CD14-positive monocyte (primary cell): ENCODE results near the gene NKX2-2. TPM values are rescaled to one million over a fixed set of nuclear protein-coding genes. Genes with fewer than 3 reads are reported as not detected.

ENCODE experiments used
- DNase-seq, 3 donors: peaks; one replicate each; pipeline ENCODE4 v3.0.0-alpha.2; 2011 to 2022
- H2AFZ ChIP-seq: 2 replicates; pipeline ENCODE4 v1.6.0; 2012; ENCODE audit warnings: mild to moderate bottlenecking, low read depth, low read length, inconsistent platforms; ENCODE audit not compliant: insufficient read depth, poor library complexity, severe bottlenecking
- H3K27ac ChIP-seq, 2 donors: 1 replicate in 1 of 2; 2 replicates in 1 of 2; pipeline ENCODE4 v1.5.1; 2012 to 2013; ENCODE audit warnings: low read length in 2 of 2, control low read depth in 1 of 2, inconsistent platforms in 1 of 2, low read depth in 1 of 2, mild to moderate bottlenecking in 1 of 2
- H3K27me3 ChIP-seq, 2 donors: one replicate each; pipeline versions ENCODE4 v1.6.0 to v1.6.1; 2011 to 2013; ENCODE audit warnings: low read length in 2 of 2; ENCODE audit not compliant: control insufficient read depth in 2 of 2, insufficient read depth in 2 of 2
- H3K36me3 ChIP-seq, 2 donors: replicated peaks in 1 of 2; 1 replicate in 1 of 2; 2 replicates in 1 of 2; pipeline versions ENCODE4 v1.5.1 to v1.6.1; 2012 to 2013; ENCODE audit warnings: low read length in 2 of 2, control low read depth in 1 of 2, inconsistent platforms in 1 of 2, mild to moderate bottlenecking in 1 of 2; ENCODE audit not compliant: insufficient read depth in 2 of 2, control insufficient read depth in 1 of 2
- H3K4me1 ChIP-seq, 2 donors: 1 replicate in 1 of 2; 2 replicates in 1 of 2; pipeline versions ENCODE4 v1.5.1 to v1.6.1; 2012 to 2013; ENCODE audit warnings: low read length in 2 of 2, control low read depth in 1 of 2, inconsistent platforms in 1 of 2, mild to moderate bottlenecking in 1 of 2, moderate library complexity in 1 of 2; ENCODE audit not compliant: insufficient read depth in 2 of 2, control insufficient read depth in 1 of 2
- H3K4me2 ChIP-seq: replicated peaks from 2 replicates; pipeline ENCODE3; 2012; ENCODE audit warnings: low read length, moderate library complexity, mild to moderate bottlenecking; ENCODE audit not compliant: poor library complexity, severe bottlenecking; ENCODE audit errors: extremely low read depth
- H3K4me3 ChIP-seq, 3 experiments: fragments of 200-600 bp in 1 of 3; sonication (generic) in 1 of 3; replicated peaks in 1 of 3; 1 replicate in 2 of 3; 2 replicates in 1 of 3; pipeline ENCODE4 v1.5.1; 2011 to 2013; ENCODE audit warnings: low read length in 3 of 3, mild to moderate bottlenecking in 3 of 3, control low read depth in 2 of 3, low read depth in 2 of 3, inconsistent platforms in 1 of 3, moderate library complexity in 1 of 3
- H3K79me2 ChIP-seq: 2 replicates; pipeline ENCODE4 v1.6.0; 2012; ENCODE audit warnings: mild to moderate bottlenecking, control low read depth, inconsistent platforms, low read length, moderate library complexity; ENCODE audit not compliant: insufficient read depth
- H3K9ac ChIP-seq: 2 replicates; pipeline ENCODE4 v1.6.0; 2017; ENCODE audit warnings: low read length, mild to moderate bottlenecking; ENCODE audit not compliant: insufficient read depth, poor library complexity, severe bottlenecking
- H3K9me3 ChIP-seq, 2 donors: replicated peaks in 1 of 2; 1 replicate in 1 of 2; 2 replicates in 1 of 2; pipeline versions ENCODE4 v1.5.1 to v1.6.1; 2012 to 2013; ENCODE audit warnings: low read length in 2 of 2, control low read depth in 1 of 2; ENCODE audit not compliant: control insufficient read depth in 1 of 2, insufficient read depth in 1 of 2
- H4K20me1 ChIP-seq: 2 replicates; pipeline ENCODE4 v1.6.0; 2012; ENCODE audit warnings: mild to moderate bottlenecking, low read length, control low read depth, moderate library complexity; ENCODE audit not compliant: insufficient read depth
- H3K27ac Mint-ChIP-seq, 7 donors: one replicate each; pipeline ENCODE4 v1.8.0; 2020; ENCODE audit warnings: mild to moderate bottlenecking in 7 of 7, mixed read lengths in 7 of 7, moderate library complexity in 6 of 7, inconsistent platforms in 2 of 7
- H3K27me3 Mint-ChIP-seq, 3 donors: one replicate each; pipeline ENCODE4 v1.8.0; 2021 to 2022; ENCODE audit warnings: low read depth in 3 of 3, mild to moderate bottlenecking in 3 of 3, mixed read lengths in 3 of 3, moderate library complexity in 3 of 3, inconsistent platforms in 1 of 3
- H3K36me3 Mint-ChIP-seq, 2 donors: one replicate each; pipeline ENCODE4 v1.8.0; 2020; ENCODE audit warnings: mixed read lengths in 2 of 2, inconsistent platforms in 1 of 2, mild to moderate bottlenecking in 1 of 2
- H3K4me1 Mint-ChIP-seq: one replicate; pipeline ENCODE4 v1.8.0; 2020; ENCODE audit warnings: mild to moderate bottlenecking, mixed read lengths
- H3K4me3 Mint-ChIP-seq, 2 donors: one replicate each; pipeline ENCODE4 v1.8.0; 2020; ENCODE audit warnings: mild to moderate bottlenecking in 2 of 2, mixed read lengths in 2 of 2, moderate library complexity in 1 of 2
- H3K9me3 Mint-ChIP-seq, 7 donors: one replicate each; pipeline ENCODE4 v1.8.0; 2020 to 2022; ENCODE audit warnings: mixed read lengths in 7 of 7, mild to moderate bottlenecking in 6 of 7, moderate library complexity in 6 of 7, inconsistent platforms in 2 of 7
- WGBS: methylation state at CpG from one replicate; pipeline ENCODE4 v1.1.5; 2013; ENCODE audit warnings: missing lambda C conversion rate; ENCODE audit not compliant: insufficient coverage; 5-methylcytosine and 5-hydroxymethylcytosine counted together
- intact Hi-C, 2 donors: fragments of 100-400 bp; cut with micrococcal nuclease; formaldehyde crosslinking; loops; one replicate each; pipeline versions ENCODE4 v1.15.0 to v1.15.1; 2023
- polyA plus RNA-seq, 3 donors: library from polyadenylated mRNA; depleted of rRNA in 1 of 3; unstranded in 2 of 3; stranded (reverse) in 1 of 3; fragments of 300-500 nt in 2 of 3; fragments of >200 nt in 1 of 3; fragmentation: Illumina TruSeq in 2 of 3; gene quantifications; 1 replicate in 2 of 3; 2 replicates in 1 of 3; pipeline ENCODE4 v1.2.3, GENCODE V29; 2012 to 2021
- TF ChIP-seq, protein P1 (sequence below): fragments of 200-600 bp; IDR thresholded peaks from one replicate; pipeline ENCODE4 v1.8.0; 2022; ENCODE audit warnings: antibody characterized with exemption, mild to moderate bottlenecking

Gene NKX2-2
- polyA plus RNA-seq, 3 donors = not detected

GRCh38 chr20:21498635-21499034 is 15.2 kb downstream of the NKX2-2 start:
- H2AFZ ChIP-seq = no peak overlapping the region
- no peaks in the 10 kb centered on the region for H3K36me3 ChIP-seq
- no peaks in the 10 kb centered on the region for H3K79me2 ChIP-seq
- Mint-ChIP-seq H3K4me3 (peak overlapping the region in 1 of 2 donors; percentile 21), H3K36me3 (no peaks in the 10 kb centered on the region), H3K4me1 (no peaks in the 10 kb centered on the region), H3K27ac (no peak overlapping the region), H3K27me3 (peaks cover 21 to 48% (median 39%) of the 10 kb centered on the region in 3 donors), H3K9me3 (no peaks in the 10 kb centered on the region)
- H3K9ac ChIP-seq = no peak overlapping the region
- intact Hi-C loops = no loop called here
- H3K27me3 ChIP-seq = peaks cover 2 to 4% of the 10 kb centered on the region in 2 donors
- no peaks in the 10 kb centered on the region for H3K9me3 ChIP-seq
- no CpG with 5 or more reads among the region's 4 CpGs for WGBS
- H3K27ac ChIP-seq = no peak overlapping the region
- DNase-seq = no peak
- TF ChIP-seq, protein P1, sequence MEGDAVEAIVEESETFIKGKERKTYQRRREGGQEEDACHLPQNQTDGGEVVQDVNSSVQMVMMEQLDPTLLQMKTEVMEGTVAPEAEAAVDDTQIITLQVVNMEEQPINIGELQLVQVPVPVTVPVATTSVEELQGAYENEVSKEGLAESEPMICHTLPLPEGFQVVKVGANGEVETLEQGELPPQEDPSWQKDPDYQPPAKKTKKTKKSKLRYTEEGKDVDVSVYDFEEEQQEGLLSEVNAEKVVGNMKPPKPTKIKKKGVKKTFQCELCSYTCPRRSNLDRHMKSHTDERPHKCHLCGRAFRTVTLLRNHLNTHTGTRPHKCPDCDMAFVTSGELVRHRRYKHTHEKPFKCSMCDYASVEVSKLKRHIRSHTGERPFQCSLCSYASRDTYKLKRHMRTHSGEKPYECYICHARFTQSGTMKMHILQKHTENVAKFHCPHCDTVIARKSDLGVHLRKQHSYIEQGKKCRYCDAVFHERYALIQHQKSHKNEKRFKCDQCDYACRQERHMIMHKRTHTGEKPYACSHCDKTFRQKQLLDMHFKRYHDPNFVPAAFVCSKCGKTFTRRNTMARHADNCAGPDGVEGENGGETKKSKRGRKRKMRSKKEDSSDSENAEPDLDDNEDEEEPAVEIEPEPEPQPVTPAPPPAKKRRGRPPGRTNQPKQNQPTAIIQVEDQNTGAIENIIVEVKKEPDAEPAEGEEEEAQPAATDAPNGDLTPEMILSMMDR = no peak
- H4K20me1 ChIP-seq = no peaks in the 10 kb centered on the region
- no peaks in the 10 kb centered on the region for H3K4me1 ChIP-seq
- H3K4me3 ChIP-seq = no peak overlapping the region
- no peak overlapping the region for H3K4me2 ChIP-seq

DNA sequence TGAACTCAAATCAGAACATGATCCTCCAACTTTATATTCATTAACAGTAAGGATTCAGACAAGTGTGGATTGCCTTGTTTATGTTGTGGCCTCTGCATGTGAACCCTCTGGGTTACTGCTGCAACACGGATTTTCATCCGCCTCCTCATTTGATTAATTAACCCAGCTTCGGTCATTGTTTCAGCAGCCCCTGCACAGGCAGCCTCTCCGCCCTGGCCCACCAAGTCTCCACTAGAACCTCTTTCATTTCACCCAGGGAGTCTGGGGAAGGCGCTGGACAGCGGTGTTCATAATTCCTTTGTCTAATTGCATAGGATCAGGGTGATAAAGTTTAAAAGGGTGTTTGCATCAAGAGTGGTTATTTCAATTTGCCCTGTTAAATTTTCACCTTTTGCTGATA is 15.7 kb downstream of the NKX2-2 start:
- no peak overlapping the region for H3K4me2 ChIP-seq
- TF ChIP-seq, protein P1 = no peak
- no peaks in the 10 kb centered on the region for H3K36me3 ChIP-seq
- no peaks in the 10 kb centered on the region for H3K4me1 Mint-ChIP-seq
- H3K79me2 ChIP-seq = no peaks in the 10 kb centered on the region
- no peaks in the 10 kb centered on the region for H4K20me1 ChIP-seq
- H2AFZ ChIP-seq = no peak overlapping the region
- DNase-seq = no peak
- no peak overlapping the region for H3K9ac ChIP-seq
- no peak overlapping the region for H3K27ac ChIP-seq
- H3K9me3 Mint-ChIP-seq = no peaks in the 10 kb centered on the region
- intact Hi-C loops = no loop called here
- no peaks in the 10 kb centered on the region for H3K4me1 ChIP-seq
- peaks cover 21 to 47% (median 37%) of the 10 kb centered on the region in 3 donors for H3K27me3 Mint-ChIP-seq
- H3K9me3 ChIP-seq = no peaks in the 10 kb centered on the region
- H3K36me3 Mint-ChIP-seq = no peaks in the 10 kb centered on the region
- H3K4me3 Mint-ChIP-seq = no peak overlapping the region
- H3K4me3 ChIP-seq = no peak overlapping the region
- peaks cover 2 to 4% of the 10 kb centered on the region in 2 donors for H3K27me3 ChIP-seq
- WGBS = no CpG with 5 or more reads among the region's 6 CpGs
- H3K27ac Mint-ChIP-seq = no peak overlapping the region
